T-helper 1 cell treated with Interleukin-12 subunit alpha and Interleukin-12 subunit beta and Interleukin-4 antibody, amounts not matched to agents 30 μg/mL and 1 μg/mL, for 36 hours (primary cell): Measurements from ENCODE around the gene ZNF831.

Experiments
- H3K27ac Mint-ChIP-seq: one replicate; pipeline ENCODE4 v1.8.0; 2021; ENCODE audit warnings: mild to moderate bottlenecking, mixed read lengths
- H3K27me3 Mint-ChIP-seq: one replicate; pipeline ENCODE4 v1.8.0; 2021; ENCODE audit warnings: low read depth, mixed read lengths
- H3K36me3 Mint-ChIP-seq: one replicate; pipeline ENCODE4 v1.8.0; 2021; ENCODE audit warnings: low read depth, mixed read lengths
- H3K4me1 Mint-ChIP-seq: one replicate; pipeline ENCODE4 v1.8.0; 2021; ENCODE audit warnings: low read depth, mixed read lengths
- H3K4me3 Mint-ChIP-seq: one replicate; pipeline ENCODE4 v1.8.0; 2021; ENCODE audit warnings: mild to moderate bottlenecking, moderate library complexity, mixed read lengths
- H3K9me3 Mint-ChIP-seq: one replicate; pipeline ENCODE4 v1.8.0; 2021; ENCODE audit warnings: mixed read lengths

Gene ZNF831

GRCh38 chr20:59214606-59215547 lies 51.3 kb downstream of the ZNF831 start:
- Mint-ChIP-seq H3K4me1 (no peaks in the 10 kb centered on the region), H3K36me3 (peaks cover 3% of the 10 kb centered on the region), H3K9me3 (no peaks in the 10 kb centered on the region), H3K27me3 (no peaks in the 10 kb centered on the region), H3K4me3 (no peak overlapping the region), H3K27ac (no peak overlapping the region)

- H3K9me3 Mint-ChIP-seq = no peaks in the 10 kb centered on the region
Observed at GRCh38 chr20:59217173-59217572, 53.6 kb downstream of the ZNF831 start.

GRCh38 chr20:59217794-59218280 lies 54.2 kb downstream of the ZNF831 start:
- Mint-ChIP-seq H3K27me3 (peaks cover 2% of the 10 kb centered on the region), H3K27ac (no peak overlapping the region), H3K9me3 (no peaks in the 10 kb centered on the region), H3K4me3 (no peak overlapping the region), H3K4me1 (peaks cover 6% of the 10 kb centered on the region), H3K36me3 (peaks cover 5% of the 10 kb centered on the region)

More at GRCh38 chr20:59217173-59217572, 53.6 kb downstream of the ZNF831 start:
- peaks cover 3% of the 10 kb centered on the region for H3K4me1 Mint-ChIP-seq
- H3K27me3 Mint-ChIP-seq = no peaks in the 10 kb centered on the region
- no peak overlapping the region for H3K4me3 Mint-ChIP-seq
- no peak overlapping the region for H3K27ac Mint-ChIP-seq
- H3K36me3 Mint-ChIP-seq = peaks cover 5% of the 10 kb centered on the region

- Mint-ChIP-seq H3K27me3 (peaks cover 4% of the 10 kb centered on the region), H3K4me1 (peaks cover 8% of the 10 kb centered on the region), H3K27ac (no peak overlapping the region), H3K9me3 (no peaks in the 10 kb centered on the region), H3K36me3 (peaks cover 6% of the 10 kb centered on the region), H3K4me3 (no peak overlapping the region)
Observed at GRCh38 chr20:59219211-59219610, 55.6 kb downstream of the ZNF831 start.

GRCh38 chr20:59220161-59220560 lies 56.5 kb downstream of the ZNF831 start:
- peaks cover 6% of the 10 kb centered on the region for H3K36me3 Mint-ChIP-seq
- peaks cover 8% of the 10 kb centered on the region for H3K4me1 Mint-ChIP-seq
- H3K27me3 Mint-ChIP-seq = peaks cover 4% of the 10 kb centered on the region
- no peaks in the 10 kb centered on the region for H3K9me3 Mint-ChIP-seq
- no peak overlapping the region for H3K27ac Mint-ChIP-seq
- H3K4me3 Mint-ChIP-seq = no peak overlapping the region

GRCh38 chr20:59221049-59221706 lies 57.6 kb downstream of the ZNF831 start:
- no peak overlapping the region for H3K27ac Mint-ChIP-seq
- no peaks in the 10 kb centered on the region for H3K9me3 Mint-ChIP-seq
- peaks cover 8% of the 10 kb centered on the region for H3K4me1 Mint-ChIP-seq
- H3K36me3 Mint-ChIP-seq = peaks cover 6% of the 10 kb centered on the region
- peak overlapping the region; percentile 5 for H3K4me3 Mint-ChIP-seq
- peaks cover 4% of the 10 kb centered on the region for H3K27me3 Mint-ChIP-seq

- Mint-ChIP-seq H3K36me3 (peaks cover 6% of the 10 kb centered on the region), H3K27ac (no peak overlapping the region), H3K9me3 (no peaks in the 10 kb centered on the region)
Observed at GRCh38 chr20:59221707-59222252, 58.2 kb downstream of the ZNF831 start.

GRCh38 chr20:59222253-59223181 lies 58.9 kb downstream of the ZNF831 start:
- Mint-ChIP-seq H3K27me3 (peaks cover 4% of the 10 kb centered on the region), H3K27ac (peak overlapping the region; percentile 13), H3K4me3 (peak overlapping the region; percentile 79), H3K9me3 (no peaks in the 10 kb centered on the region), H3K4me1 (peaks cover 8% of the 10 kb centered on the region), H3K36me3 (peaks cover 6% of the 10 kb centered on the region)

More at GRCh38 chr20:59221707-59222252, 58.2 kb downstream of the ZNF831 start:
- H3K4me1 Mint-ChIP-seq = peaks cover 8% of the 10 kb centered on the region
- H3K27me3 Mint-ChIP-seq = peaks cover 4% of the 10 kb centered on the region
- H3K4me3 Mint-ChIP-seq = peak overlapping the region; percentile 30

- H3K27me3 Mint-ChIP-seq = peaks cover 4% of the 10 kb centered on the region
- H3K9me3 Mint-ChIP-seq = no peaks in the 10 kb centered on the region
- H3K27ac Mint-ChIP-seq = no peak overlapping the region
- no peak overlapping the region for H3K4me3 Mint-ChIP-seq
- peaks cover 8% of the 10 kb centered on the region for H3K4me1 Mint-ChIP-seq
- H3K36me3 Mint-ChIP-seq = peaks cover 6% of the 10 kb centered on the region
Observed at GRCh38 chr20:59223182-59223601, 59.6 kb downstream of the ZNF831 start.

- Mint-ChIP-seq H3K9me3 (peaks cover under 1% of the 10 kb centered on the region), H3K4me3 (no peak overlapping the region), H3K27ac (no peak overlapping the region), H3K27me3 (peaks cover 4% of the 10 kb centered on the region), H3K4me1 (peaks cover 8% of the 10 kb centered on the region), H3K36me3 (peaks cover 6% of the 10 kb centered on the region)
Observed at GRCh38 chr20:59223750-59224149, 60.1 kb downstream of the ZNF831 start.

- H3K27ac Mint-ChIP-seq = no peak overlapping the region
- peaks cover 8% of the 10 kb centered on the region for H3K4me1 Mint-ChIP-seq
- H3K27me3 Mint-ChIP-seq = peaks cover 4% of the 10 kb centered on the region
- H3K9me3 Mint-ChIP-seq = peaks cover 5% of the 10 kb centered on the region
- H3K36me3 Mint-ChIP-seq = peaks cover 11% of the 10 kb centered on the region
- H3K4me3 Mint-ChIP-seq = no peak overlapping the region
Observed at GRCh38 chr20:59224236-59224635, 60.6 kb downstream of the ZNF831 start.

GRCh38 chr20:59230385-59230784 lies 66.8 kb downstream of the ZNF831 start:
- Mint-ChIP-seq H3K27ac (no peak overlapping the region), H3K4me3 (no peak overlapping the region), H3K4me1 (peaks cover 7% of the 10 kb centered on the region), H3K9me3 (peaks cover 6% of the 10 kb centered on the region), H3K27me3 (no peaks in the 10 kb centered on the region), H3K36me3 (peaks cover 14% of the 10 kb centered on the region)

- Mint-ChIP-seq H3K36me3 (peaks cover 14% of the 10 kb centered on the region), H3K9me3 (peaks cover 6% of the 10 kb centered on the region), H3K4me1 (peaks cover 10% of the 10 kb centered on the region), H3K27ac (no peak overlapping the region), H3K4me3 (no peak overlapping the region), H3K27me3 (no peaks in the 10 kb centered on the region)
Observed at GRCh38 chr20:59231124-59231804, 67.6 kb downstream of the ZNF831 start.
